NCI-H748 treated with DMSO at 0.1 percent for 48 hours (cell line): ENCODE data around the gene DLK1.

Experiments used
- DNase-seq: peaks from one replicate; lab custom pipeline; 2025; lab: John Stamatoyannopoulos, UW

DLK1 gene

DNA sequence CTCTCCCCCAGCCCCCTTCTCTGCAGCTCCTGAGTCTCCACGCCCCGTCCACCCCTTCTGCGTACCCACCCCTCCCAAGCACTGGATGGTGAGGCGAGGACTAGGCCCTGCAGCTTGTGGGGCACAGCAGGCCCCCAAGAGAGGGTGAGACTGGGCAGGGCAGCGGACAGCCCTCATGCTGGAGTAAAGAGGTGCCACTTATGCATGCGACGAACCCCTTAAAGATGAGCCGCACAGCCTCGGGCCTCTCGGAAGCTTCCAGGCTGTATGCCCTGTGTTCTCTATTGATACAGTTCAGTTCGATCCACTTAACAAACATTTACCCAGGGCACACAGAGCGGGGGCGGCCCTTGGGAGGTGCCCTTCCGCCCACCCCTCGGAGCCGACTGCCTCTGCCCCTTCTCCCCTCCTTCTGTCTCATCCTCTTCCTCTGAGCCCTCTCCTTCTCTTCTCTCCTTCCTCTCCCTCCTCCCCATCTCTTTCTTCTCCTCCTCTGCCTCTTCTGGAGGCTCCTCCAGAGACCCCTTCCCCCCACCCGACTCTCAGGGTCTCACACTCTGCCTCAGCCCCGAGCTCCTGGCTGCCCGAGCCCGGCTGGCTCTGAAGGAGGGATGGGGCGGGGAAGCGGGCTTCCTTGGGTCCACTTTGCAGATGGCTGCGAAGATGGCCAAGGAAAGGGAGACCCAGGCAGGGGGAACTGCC is 32.7 kb upstream of the DLK1 start:
- no peak for DNase-seq

DNA sequence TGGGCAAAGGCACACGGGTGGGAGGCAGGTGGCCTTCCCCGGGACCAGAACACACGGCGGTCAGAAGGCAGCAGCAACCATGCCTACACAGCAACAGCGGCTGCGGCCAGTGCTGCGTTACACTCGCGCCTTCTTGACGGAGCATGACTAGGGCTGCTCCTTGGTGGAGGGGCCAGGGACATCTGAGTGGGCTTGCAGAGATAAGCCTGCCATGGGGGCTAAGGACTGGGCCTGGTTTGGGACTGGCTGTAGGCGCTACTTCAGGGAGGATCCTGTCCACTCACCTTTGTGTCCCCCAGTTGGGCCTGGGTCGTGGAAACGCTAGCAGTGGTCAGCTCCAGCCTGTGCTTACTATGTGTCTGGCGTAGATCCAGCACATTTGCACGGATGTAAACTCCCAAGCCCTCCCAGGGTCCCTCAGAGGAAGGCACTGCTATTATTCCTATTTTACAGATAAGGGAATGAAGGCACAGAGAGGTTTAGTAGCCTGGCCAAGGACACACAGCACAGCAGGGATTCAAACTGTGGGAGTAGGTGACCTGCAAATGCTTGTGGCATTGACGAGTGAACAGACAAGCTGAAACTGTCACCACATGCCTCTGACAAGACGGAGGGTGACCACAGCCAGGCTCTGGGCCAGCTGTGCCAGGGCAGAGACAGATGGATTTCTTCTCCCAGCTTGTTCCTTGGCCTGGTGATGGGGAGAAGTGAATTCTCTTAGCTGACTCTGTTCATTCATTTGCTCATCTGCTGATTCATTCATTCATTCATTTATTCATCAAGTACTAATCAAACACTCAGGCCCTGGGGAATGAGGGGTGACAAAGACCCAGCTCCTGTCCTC is 31.9 kb upstream of the DLK1 start:
- DNase-seq, result no peak

DNA sequence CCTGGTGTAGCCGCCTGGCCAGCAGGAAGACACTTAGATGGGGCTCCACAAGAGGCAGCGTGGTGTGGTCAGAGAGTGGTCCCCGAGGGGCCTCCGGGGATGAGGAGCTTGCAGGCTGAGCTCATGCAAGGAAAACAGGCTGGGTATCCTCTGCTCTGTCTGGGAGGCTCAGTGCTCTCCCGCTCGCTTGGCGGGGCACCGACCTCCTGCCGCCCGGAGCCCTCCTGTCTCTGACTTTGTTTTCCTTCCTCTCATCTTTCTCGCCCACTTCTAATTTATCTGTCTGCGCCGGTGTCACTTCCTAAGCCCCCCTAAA is 31.3 kb upstream of the DLK1 start:
- no peak for DNase-seq

DNA sequence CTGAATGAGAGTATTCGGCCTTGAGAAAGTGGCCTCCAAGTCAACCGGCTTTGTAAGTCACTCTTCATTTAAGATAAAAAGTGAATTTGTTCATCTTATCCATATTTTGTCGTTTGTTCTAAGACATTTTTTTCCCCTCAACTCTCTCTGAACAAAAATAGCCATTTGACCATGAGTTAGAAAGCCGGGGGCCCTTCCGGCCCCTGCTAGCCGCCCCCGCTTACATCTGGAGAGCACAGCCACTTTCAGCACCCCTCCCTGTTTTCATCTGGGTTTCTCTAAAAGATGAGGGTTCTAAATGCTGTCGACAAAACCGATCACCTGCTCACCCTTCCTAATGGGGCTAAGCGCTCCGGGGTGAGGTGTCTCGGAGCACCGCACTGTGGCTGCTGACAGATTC is 30.7 kb upstream of the DLK1 start:
- DNase-seq, result no peak

GRCh38 chr14:100696590-100696989 is 30.1 kb upstream of the DLK1 start:
- DNase-seq, result no peak

DNA sequence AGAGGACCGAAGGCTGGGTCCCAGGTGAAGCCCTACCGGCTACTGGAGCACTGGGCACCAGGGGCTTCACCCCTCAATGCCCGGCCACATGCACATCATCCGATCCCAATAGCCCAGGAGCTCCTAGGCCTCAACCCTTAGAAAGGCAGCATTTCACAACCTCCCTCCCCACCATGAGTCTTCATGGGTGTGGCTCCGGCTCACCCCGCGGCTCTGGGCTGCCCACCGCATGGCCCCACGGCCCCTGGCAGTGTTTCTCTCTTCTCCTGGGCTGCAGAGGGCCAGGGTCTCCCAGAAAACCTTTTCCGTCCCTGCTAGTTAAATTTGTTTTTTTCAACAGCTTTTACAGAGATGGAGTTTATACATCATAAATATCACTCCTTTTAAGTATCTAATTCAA is 28.6 kb upstream of the DLK1 start:
- no peak for DNase-seq

DNA sequence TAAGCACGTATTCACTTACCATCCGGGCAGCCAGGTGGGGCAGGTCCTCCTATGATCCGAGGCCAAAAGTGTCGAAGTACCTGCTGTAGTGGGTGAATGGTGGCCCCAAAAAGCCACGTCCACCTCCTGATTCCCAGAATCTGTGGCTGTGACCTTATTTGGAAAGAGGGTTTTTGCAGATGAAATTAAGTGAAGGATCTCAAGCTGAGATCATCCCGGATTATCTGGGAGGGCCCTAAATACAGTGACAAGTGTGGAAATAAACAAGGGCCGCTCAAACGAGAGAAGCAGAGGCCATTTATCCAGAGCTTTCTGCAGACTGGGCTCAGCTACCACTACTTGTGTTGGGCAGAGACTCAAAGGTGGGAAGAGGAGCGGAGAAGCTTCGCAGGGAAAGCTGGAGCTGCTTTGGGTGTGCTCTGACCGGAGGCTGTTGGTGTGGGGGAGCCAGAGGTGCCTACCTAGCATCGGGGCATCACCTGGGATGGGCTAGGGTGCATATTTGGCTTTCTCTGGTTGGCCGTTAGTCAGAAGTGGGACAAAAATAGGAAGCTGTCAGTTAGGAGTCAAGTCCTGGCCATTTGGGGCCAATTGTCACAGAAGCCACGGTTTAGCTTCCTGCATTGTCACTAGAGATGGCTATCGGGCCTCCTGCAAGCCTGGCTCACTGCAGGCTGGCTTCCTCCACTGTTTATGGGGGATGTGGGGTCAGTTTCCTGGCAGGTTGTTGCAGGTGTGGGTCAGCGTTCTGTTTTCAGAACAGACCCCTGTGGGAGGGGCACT is 27.8 kb upstream of the DLK1 start:
- no peak for DNase-seq

GRCh38 chr14:100701314-100701713 is 25.4 kb upstream of the DLK1 start:
- no peak for DNase-seq

- no peak for DNase-seq
These were observed 24.1 kb upstream of the DLK1 start for GRCh38 chr14:100702590-100702989.

DNA sequence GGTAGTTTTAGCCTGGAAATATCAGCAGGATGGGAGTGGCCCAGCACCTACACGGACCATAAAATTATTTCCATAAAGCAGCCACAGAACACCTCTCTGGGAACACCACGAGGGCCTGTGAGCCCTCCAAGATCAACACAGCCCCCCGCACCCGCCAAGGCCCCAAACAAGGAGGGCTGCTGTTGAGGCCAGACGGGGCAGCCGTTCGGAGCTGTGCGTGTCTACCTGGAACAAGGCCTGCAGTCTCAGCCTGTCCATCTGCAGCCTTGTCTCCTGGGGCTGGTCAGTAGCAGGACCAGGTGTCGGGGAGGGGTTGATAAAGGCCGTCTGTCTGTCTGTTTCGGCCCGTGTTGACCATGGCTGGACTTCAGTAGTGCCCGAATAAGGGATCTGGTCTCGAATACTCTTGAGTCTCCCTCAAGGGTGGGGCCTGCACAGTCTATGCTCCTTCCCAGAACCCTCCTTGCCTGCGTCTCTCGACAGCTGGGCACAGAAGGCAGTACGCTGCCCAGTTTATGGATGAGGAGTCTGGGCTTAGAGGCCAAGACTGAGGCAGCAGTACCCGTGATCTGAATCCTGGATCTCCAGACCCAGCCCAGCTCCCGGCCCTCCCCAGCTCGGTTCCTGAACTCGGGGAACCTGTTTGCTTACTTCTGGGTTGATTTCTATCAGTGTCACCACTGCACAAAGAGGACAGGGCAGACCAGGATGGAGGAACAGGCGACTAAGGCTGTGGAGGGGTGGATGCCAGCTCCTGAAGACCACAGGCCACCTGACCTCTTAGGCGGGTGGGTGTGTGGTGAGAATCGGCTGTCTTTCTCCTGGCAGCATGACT is 23.1 kb upstream of the DLK1 start:
- DNase-seq, result no peak

DNA sequence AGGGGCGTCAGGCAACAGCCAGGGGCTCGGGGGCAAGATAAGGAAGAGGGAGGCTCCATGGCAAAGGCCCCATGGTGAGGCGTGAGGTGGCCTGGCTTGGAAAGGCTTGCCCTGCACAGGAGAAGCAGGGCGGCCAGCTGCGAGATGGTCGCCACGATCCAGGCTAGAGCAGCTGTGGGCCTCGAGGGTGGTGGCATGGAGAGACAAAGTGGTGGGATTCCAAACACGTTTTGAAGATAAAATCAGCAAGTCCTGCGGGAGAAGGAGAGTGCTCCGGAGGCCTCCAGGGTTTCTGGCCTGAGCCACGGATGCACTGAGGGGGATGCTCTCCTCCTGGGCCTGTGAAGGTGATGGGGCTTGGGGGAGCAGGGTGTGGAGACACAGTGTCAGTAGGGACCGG is 20.5 kb upstream of the DLK1 start:
- no peak for DNase-seq

DNA sequence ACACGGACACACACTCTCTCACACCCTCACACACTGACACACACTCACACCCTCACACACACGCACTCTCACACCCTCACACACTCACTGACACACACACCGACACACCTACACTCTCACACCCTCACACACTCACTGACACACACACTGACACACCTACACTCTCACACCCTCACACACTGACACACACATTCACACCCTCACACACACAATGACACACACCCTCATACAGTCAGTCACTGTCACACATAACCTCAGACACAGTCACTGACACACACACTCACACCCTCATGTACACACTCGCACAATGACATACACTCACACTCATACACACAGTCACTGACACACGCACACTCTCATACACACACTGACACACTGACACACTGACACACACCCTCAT is 19.8 kb upstream of the DLK1 start:
- no peak for DNase-seq

DNA sequence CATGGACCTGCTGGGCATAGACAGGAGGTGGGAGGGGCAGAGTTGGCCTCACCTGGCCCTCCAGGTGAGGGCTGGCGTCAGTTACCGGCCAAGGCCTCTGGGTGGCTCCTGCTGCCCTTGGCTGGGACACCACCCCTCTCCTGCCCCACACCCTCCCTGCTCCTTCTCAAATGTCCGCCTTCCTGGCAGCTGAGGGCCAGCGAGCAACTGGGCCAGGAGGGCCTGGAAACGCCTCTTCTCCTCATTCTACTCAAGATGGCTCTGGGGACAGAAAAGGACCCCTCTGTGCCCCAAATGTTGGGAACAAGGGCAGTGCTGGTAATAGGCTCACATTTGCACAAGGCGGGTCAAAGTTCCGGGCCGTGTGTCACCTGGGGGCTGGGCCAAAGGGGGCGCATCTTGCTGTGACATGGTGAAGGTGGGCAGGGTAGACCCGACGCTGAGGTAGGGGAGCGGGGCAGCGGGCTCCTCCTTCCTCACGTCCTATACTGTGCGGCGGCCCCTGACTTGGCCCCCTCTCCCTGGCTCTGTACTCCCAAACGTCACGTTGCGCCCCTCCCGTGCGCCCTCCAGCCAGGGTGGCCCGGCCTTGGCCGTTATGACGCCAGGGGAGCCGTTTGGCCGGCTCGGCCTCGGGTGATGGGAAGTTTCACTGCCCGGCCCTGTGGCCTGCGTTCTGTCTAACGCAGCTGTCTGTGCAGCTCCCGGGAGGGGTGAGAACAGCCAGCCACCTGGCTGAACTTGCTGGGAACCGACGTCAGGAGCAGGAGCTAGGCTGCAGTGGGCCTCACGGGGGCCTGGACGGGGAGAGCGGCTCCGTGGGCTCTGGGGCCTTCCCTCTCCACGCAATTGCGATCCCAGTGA is 18.0 kb upstream of the DLK1 start:
- peak; percentile 50 for DNase-seq

GRCh38 chr14:100709289-100710284 is 17.1 kb upstream of the DLK1 start:
- DNase-seq, result no peak

- no peak for DNase-seq
These were observed 16.3 kb upstream of the DLK1 start for GRCh38 chr14:100710391-100710790.

- DNase-seq, result no peak
These were observed 15.7 kb upstream of the DLK1 start for GRCh38 chr14:100710826-100711462.

GRCh38 chr14:100711493-100711892 is 15.2 kb upstream of the DLK1 start:
- no peak for DNase-seq

DNA sequence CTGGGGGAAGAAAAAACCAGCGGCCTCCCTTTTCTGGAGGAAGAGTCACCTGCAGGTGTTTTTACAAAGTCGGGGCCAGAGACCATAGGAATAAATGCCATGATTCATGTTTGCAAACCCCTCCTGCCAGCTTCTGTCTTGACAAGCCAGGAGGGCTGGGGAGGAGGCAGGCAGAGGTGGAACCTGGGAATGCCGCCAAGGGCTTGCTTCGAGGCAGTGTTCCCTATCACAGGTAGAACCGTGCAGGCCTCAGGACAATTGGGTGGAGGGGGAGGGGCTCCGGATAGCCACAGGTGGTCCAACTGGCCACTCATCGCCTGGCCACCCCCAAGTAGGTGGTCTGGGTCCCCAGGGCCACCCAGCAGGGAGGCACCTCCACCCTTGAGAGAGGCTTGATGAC is 14.2 kb upstream of the DLK1 start:
- DNase-seq, result no peak

DNA sequence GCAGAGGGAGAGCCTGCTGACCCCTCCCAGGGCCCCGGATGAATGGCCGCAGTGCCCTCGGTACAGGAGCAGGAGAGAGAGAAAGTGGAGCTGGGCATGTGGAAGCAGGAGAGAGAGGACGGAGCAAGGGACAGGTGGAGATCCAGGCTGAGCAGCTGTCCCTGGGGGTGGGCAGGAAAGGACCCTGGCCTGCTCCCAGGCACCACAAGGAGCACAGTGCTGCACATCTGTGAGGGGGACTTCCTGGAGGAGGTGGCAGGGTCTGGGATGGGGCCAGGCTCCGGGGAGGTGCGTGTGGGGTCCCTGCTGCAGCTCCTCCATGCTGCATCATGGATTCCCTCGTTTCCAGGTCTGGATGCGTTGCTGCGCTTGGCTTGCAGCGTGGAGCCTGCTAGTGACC is 13.0 kb upstream of the DLK1 start:
- no peak for DNase-seq
